GM06990 (cell line): ENCODE measurements around the gene RAB4A.

ENCODE experiments used
- DNase-seq: peaks from one replicate; pipeline ENCODE4 v3.0.0-alpha.2; 2011; ENCODE audit not compliant: insufficient read length; ENCODE audit errors: extremely low read depth
- H3K27me3 ChIP-seq: replicated peaks from 2 replicates; pipeline ENCODE4 v1.6.0; 2011; ENCODE audit warnings: low read length; ENCODE audit not compliant: control insufficient read depth, insufficient read depth
- H3K36me3 ChIP-seq: 2 replicates; pipeline ENCODE4 v1.5.1; 2011; ENCODE audit warnings: low read length; ENCODE audit not compliant: control insufficient read depth, insufficient read depth
- H3K4me3 ChIP-seq: replicated peaks from 2 replicates; pipeline ENCODE4 v1.5.1; 2011; ENCODE audit warnings: low read depth, mild to moderate bottlenecking, control low read depth, low read length
- CTCF ChIP-seq: IDR thresholded peaks from 2 replicates; pipeline ENCODE4 v1.5.1; 2011; ENCODE audit warnings: low read length, control low read depth, mild to moderate bottlenecking, inconsistent platforms; ENCODE audit not compliant: insufficient read depth, poor library complexity, severe bottlenecking

The RAB4A gene

DNA sequence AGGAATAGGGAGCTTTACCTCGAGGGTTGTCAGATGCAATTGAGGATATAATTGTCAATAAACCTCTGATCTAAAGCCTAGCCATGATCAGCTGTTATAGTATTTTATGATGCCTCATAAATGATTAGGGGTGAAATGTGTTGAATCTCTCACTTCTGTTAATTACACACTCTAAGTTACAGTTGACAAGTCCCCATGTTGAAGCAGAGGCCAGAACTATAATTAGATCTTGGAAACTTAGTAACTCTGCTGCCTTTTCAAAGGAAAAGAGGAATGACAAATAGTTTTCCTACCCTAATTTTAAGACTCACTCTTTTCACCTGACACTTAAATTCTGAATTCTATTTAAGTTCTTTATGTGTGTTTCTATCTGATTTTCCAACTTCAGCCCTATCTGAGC is 38.2 kb downstream of the RAB4A start:
- H3K36me3 ChIP-seq, result peaks cover 4% of the 10 kb centered on the region
- no peak for DNase-seq
- H3K27me3 ChIP-seq, result no peaks in the 10 kb centered on the region
- TF ChIP-seq CTCF, result no peak
- H3K4me3 ChIP-seq, result no peak overlapping the region

- H3K4me3 ChIP-seq, result no peak overlapping the region
- no peak for TF ChIP-seq CTCF
- H3K36me3 ChIP-seq, result peaks cover 4% of the 10 kb centered on the region
- H3K27me3 ChIP-seq, result no peaks in the 10 kb centered on the region
- no peak for DNase-seq
These were observed 38.8 kb downstream of the RAB4A start for GRCh38 chr1:229309684-229310083.

GRCh38 chr1:229310833-229311232 is 39.9 kb downstream of the RAB4A start:
- H3K27me3 ChIP-seq, result no peaks in the 10 kb centered on the region
- H3K4me3 ChIP-seq, result no peak overlapping the region
- DNase-seq, result no peak
- TF ChIP-seq CTCF, result no peak
- H3K36me3 ChIP-seq, result peaks cover 4% of the 10 kb centered on the region

DNA sequence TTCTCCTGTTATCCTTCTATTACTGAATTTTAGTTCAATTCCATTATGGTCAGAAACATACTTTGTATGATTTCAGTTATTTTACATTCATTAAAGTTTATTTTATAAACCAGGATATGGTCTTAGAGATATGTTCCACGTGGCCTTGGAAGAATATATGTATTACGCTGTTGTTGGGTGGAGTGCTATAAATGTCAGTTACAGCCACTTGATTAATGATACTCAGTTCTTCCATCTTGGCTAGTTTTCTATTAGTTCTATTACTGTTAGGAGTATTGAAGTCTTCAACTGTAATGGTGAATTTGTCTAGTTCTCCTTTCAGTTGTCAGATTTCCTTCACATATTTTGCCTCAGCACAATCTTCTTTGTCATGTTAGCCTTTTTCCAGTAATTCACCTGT is 45.3 kb downstream of the RAB4A start:
- DNase-seq, result no peak
- Histone ChIP-seq H3K27me3 (no peaks in the 10 kb centered on the region), H3K36me3 (peaks cover 5% of the 10 kb centered on the region), H3K4me3 (no peak overlapping the region)
- no peak for TF ChIP-seq CTCF

DNA sequence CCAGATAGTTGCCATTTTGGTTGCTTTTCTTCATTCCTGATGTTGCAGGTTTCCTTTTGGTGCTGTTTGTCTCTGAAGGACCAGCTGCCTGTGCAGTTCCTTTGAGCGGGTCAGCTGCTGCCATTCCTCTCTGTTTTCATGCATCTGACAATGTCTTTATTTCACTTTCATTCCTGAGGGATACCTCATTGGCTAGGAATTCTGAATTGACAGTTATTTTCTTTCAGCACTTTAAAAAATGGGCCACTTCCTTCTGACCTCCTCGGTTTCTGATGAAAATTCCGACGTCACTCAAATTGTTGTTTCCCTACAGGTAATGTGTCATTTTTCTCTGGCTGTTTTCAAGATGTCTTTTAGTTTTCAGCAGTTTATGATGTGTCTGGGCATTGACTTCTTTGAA is 47.1 kb downstream of the RAB4A start:
- H3K4me3 ChIP-seq, result no peak overlapping the region
- peaks cover 4% of the 10 kb centered on the region for H3K36me3 ChIP-seq
- no peaks in the 10 kb centered on the region for H3K27me3 ChIP-seq
- TF ChIP-seq CTCF, result no peak
- no peak for DNase-seq

GRCh38 chr1:229319487-229319886 is 48.6 kb downstream of the RAB4A start:
- peaks cover 4% of the 10 kb centered on the region for H3K36me3 ChIP-seq
- H3K27me3 ChIP-seq, result no peaks in the 10 kb centered on the region
- no peak for TF ChIP-seq CTCF
- no peak for DNase-seq
- no peak overlapping the region for H3K4me3 ChIP-seq
